C4-2B (cell line): ENCODE measurements around the gene LPP.

Source experiments
- ZFX ChIP-seq: fragments of 450-650 bp; IDR thresholded peaks from 2 replicates; pipeline ENCODE4 v1.6.1; 2017
- TF ChIP-seq, protein P1 (sequence below): fragments of 450-650 bp; conservative IDR thresholded peaks from 2 replicates; pipeline ENCODE4 v1.5.1; 2017; ENCODE audit warnings: mild to moderate bottlenecking

DNA sequence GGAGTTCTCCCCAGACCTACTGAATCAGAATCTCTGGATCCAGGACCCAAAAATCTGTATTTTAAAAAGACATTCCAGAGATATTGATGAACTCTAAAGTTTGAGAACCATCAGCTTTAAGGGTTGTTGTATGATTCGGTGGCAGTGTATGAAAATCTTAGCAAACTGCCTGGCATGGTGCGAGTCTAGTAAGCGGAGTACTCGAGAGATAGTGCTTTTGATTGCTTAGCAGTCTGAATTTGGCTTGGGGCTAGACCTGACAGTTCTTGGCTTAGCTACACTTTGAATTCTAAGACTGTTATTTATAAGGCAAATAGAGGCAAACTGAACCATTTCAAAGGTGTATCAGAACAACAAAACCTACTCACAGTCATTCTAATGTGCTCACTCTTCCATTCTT lies 329.0 kb downstream of the LPP start:
- TF ChIP-seq, protein P1, sequence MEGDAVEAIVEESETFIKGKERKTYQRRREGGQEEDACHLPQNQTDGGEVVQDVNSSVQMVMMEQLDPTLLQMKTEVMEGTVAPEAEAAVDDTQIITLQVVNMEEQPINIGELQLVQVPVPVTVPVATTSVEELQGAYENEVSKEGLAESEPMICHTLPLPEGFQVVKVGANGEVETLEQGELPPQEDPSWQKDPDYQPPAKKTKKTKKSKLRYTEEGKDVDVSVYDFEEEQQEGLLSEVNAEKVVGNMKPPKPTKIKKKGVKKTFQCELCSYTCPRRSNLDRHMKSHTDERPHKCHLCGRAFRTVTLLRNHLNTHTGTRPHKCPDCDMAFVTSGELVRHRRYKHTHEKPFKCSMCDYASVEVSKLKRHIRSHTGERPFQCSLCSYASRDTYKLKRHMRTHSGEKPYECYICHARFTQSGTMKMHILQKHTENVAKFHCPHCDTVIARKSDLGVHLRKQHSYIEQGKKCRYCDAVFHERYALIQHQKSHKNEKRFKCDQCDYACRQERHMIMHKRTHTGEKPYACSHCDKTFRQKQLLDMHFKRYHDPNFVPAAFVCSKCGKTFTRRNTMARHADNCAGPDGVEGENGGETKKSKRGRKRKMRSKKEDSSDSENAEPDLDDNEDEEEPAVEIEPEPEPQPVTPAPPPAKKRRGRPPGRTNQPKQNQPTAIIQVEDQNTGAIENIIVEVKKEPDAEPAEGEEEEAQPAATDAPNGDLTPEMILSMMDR, result no peak
- TF ChIP-seq ZFX, result no peak
